C4-2B (cell line): Measurements from ENCODE around the gene UBQLNL.

ENCODE experiments used
- ZFX ChIP-seq: fragments of 450-650 bp; IDR thresholded peaks from 2 replicates; pipeline ENCODE4 v1.6.1; 2017
- TF ChIP-seq, protein P1 (sequence below): fragments of 450-650 bp; conservative IDR thresholded peaks from 2 replicates; pipeline ENCODE4 v1.5.1; 2017; ENCODE audit warnings: mild to moderate bottlenecking

DNA sequence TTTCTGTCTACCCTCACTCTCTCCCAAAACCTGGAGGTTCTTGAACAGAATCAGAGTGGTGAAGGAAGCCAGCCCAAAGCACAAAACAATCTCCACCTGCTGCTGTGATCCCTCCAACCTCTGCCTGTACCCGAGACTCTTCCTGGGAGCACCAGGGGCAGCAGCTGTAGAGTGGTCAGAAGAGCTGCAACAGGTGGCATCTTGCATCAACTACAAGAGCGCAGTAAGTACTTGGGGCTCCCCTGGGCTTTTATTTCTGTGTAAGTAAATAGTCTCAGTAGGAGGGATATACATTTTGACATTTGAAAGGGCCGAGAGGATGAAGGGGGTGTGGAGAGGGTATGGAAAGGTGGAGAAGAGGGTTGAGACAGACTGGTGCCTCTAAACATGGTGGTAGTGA is 8.3 kb upstream of the UBQLNL start:
- TF ChIP-seq, protein P1, sequence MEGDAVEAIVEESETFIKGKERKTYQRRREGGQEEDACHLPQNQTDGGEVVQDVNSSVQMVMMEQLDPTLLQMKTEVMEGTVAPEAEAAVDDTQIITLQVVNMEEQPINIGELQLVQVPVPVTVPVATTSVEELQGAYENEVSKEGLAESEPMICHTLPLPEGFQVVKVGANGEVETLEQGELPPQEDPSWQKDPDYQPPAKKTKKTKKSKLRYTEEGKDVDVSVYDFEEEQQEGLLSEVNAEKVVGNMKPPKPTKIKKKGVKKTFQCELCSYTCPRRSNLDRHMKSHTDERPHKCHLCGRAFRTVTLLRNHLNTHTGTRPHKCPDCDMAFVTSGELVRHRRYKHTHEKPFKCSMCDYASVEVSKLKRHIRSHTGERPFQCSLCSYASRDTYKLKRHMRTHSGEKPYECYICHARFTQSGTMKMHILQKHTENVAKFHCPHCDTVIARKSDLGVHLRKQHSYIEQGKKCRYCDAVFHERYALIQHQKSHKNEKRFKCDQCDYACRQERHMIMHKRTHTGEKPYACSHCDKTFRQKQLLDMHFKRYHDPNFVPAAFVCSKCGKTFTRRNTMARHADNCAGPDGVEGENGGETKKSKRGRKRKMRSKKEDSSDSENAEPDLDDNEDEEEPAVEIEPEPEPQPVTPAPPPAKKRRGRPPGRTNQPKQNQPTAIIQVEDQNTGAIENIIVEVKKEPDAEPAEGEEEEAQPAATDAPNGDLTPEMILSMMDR, result no peak
- TF ChIP-seq ZFX, result no peak
